Measurements from ENCODE around the gene CENPC. TPM values are rescaled to one million over a fixed set of nuclear protein-coding genes. Genes with fewer than 3 reads are reported as not detected.
A peak's percentile ranks its signal among the peaks of the same experiment; 100 is the strongest.

The CENPC gene
- total and polyA plus RNA-seq, 2 donors (not counting 1 experiment from before 2014, with no cell fraction given) = 7.6 to 15.4 TPM

- H3K27ac ChIP-seq (ENCODE audit: insufficient read depth, low read length) = no peak overlapping the region
- H3K27me3 ChIP-seq (ENCODE audit: control insufficient read depth, insufficient read depth, low read length) = no peaks in the 10 kb centered on the region
- H3K4me2 ChIP-seq (ENCODE audit: extremely low read depth, insufficient read depth, low read length) = no peak overlapping the region
- no peaks in the 10 kb centered on the region for H4K20me1 ChIP-seq (ENCODE audit: control insufficient read depth, extremely low read depth, insufficient read depth, low read length)
- H3K79me2 ChIP-seq (ENCODE audit: control insufficient read depth, insufficient read depth, low read length) = no peaks in the 10 kb centered on the region
- H3K9ac ChIP-seq (ENCODE audit: insufficient read depth, low read length) = no peak overlapping the region
- H2AFZ ChIP-seq (ENCODE audit: low read length) = no peak overlapping the region
- DNase-seq (ENCODE audit: low read depth in 2 of 2) = no peak
- H3K36me3 ChIP-seq (ENCODE audit: control insufficient read depth, insufficient read depth, low read length) = no peaks in the 10 kb centered on the region
- H3K4me3 ChIP-seq (replicated peaks in 1 of 4; ENCODE audit: control extremely low read depth in 1 of 4, insufficient read depth in 1 of 4, low read depth in 3 of 4, low read length in 4 of 4) = no peak overlapping the region
- no peaks in the 10 kb centered on the region for H3K9me3 ChIP-seq (ENCODE audit: control insufficient read depth, insufficient read depth, low read depth, low read length)
- no peak for TF ChIP-seq EZH2 (IDR thresholded peaks at IDR 0.05; ENCODE audit: low read length, missing control alignments)
- TF ChIP-seq, protein P1, sequence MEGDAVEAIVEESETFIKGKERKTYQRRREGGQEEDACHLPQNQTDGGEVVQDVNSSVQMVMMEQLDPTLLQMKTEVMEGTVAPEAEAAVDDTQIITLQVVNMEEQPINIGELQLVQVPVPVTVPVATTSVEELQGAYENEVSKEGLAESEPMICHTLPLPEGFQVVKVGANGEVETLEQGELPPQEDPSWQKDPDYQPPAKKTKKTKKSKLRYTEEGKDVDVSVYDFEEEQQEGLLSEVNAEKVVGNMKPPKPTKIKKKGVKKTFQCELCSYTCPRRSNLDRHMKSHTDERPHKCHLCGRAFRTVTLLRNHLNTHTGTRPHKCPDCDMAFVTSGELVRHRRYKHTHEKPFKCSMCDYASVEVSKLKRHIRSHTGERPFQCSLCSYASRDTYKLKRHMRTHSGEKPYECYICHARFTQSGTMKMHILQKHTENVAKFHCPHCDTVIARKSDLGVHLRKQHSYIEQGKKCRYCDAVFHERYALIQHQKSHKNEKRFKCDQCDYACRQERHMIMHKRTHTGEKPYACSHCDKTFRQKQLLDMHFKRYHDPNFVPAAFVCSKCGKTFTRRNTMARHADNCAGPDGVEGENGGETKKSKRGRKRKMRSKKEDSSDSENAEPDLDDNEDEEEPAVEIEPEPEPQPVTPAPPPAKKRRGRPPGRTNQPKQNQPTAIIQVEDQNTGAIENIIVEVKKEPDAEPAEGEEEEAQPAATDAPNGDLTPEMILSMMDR (conservative IDR thresholded peaks at IDR 0.05 in 1 of 2, IDR thresholded peaks at IDR 0.05 in 1 of 2; ENCODE audit: low read depth in 1 of 2, low read length in 2 of 2) = no peak
- H3K4me1 ChIP-seq (ENCODE audit: control insufficient read depth, extremely low read depth, insufficient read depth, low read length) = no peaks in the 10 kb centered on the region
Observed at GRCh38 chr4:67566335-67566734, 21.0 kb upstream of the CENPC start.

DNA sequence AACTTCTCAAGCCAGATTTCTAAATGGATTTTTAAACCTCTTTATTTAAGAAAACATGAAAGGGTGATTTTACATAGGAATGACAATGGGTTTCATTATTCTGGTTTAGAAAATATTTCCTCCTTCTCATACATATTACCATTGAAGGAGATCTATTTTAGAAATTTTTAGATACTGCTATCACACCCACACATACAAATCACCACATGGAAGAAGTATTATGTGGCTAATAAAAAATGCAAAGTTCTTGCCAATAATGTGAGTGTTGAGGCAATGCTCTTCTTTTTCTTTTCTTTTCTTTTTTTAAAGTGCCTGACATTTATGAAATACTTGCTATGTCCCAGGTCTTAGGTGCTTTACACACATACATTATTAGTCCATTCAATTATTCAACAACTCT lies 20.0 kb upstream of the CENPC start:
- TF ChIP-seq, protein P1 (conservative IDR thresholded peaks at IDR 0.05 in 1 of 2, IDR thresholded peaks at IDR 0.05 in 1 of 2; ENCODE audit: low read depth in 1 of 2, low read length in 2 of 2) = no peak
- no peak for TF ChIP-seq EZH2 (IDR thresholded peaks at IDR 0.05; ENCODE audit: low read length, missing control alignments)
- no peak overlapping the region for H2AFZ ChIP-seq (ENCODE audit: low read length)
- H3K36me3 ChIP-seq (ENCODE audit: control insufficient read depth, insufficient read depth, low read length) = no peaks in the 10 kb centered on the region
- DNase-seq (ENCODE audit: low read depth in 2 of 2) = peak in 1 of 2 donors; percentile 83
- no peaks in the 10 kb centered on the region for H3K9me3 ChIP-seq (ENCODE audit: control insufficient read depth, insufficient read depth, low read depth, low read length)
- no peak overlapping the region for H3K4me2 ChIP-seq (ENCODE audit: extremely low read depth, insufficient read depth, low read length)
- H3K4me3 ChIP-seq (replicated peaks in 1 of 4; ENCODE audit: control extremely low read depth in 1 of 4, insufficient read depth in 1 of 4, low read depth in 3 of 4, low read length in 4 of 4) = no peak overlapping the region
- H3K79me2 ChIP-seq (ENCODE audit: control insufficient read depth, insufficient read depth, low read length) = no peaks in the 10 kb centered on the region
- no peaks in the 10 kb centered on the region for H3K4me1 ChIP-seq (ENCODE audit: control insufficient read depth, extremely low read depth, insufficient read depth, low read length)
- H3K9ac ChIP-seq (ENCODE audit: insufficient read depth, low read length) = no peak overlapping the region
- H4K20me1 ChIP-seq (ENCODE audit: control insufficient read depth, extremely low read depth, insufficient read depth, low read length) = no peaks in the 10 kb centered on the region
- no peak overlapping the region for H3K27ac ChIP-seq (ENCODE audit: insufficient read depth, low read length)
- no peaks in the 10 kb centered on the region for H3K27me3 ChIP-seq (ENCODE audit: control insufficient read depth, insufficient read depth, low read length)

- no peaks in the 10 kb centered on the region for H3K9me3 ChIP-seq (ENCODE audit: control insufficient read depth, insufficient read depth, low read depth, low read length)
- TF ChIP-seq, protein P1 (conservative IDR thresholded peaks at IDR 0.05 in 1 of 2, IDR thresholded peaks at IDR 0.05 in 1 of 2; ENCODE audit: low read depth in 1 of 2, low read length in 2 of 2) = no peak
- TF ChIP-seq EZH2 (IDR thresholded peaks at IDR 0.05; ENCODE audit: low read length, missing control alignments) = no peak
Observed at GRCh38 chr4:67558493-67558892, 13.2 kb upstream of the CENPC start, which contains the start of gene STAP1. TSS of gene STAP1 (plus strand) at chr4:67558727. CDS start at chr4:67558810, 83 bp downstream.

More at GRCh38 chr4:67558493-67558892, 13.2 kb upstream of the CENPC start, which contains the start of gene STAP1:
- Histone ChIP-seq H4K20me1 (ENCODE audit: control insufficient read depth, extremely low read depth, insufficient read depth, low read length) (no peaks in the 10 kb centered on the region), H3K36me3 (ENCODE audit: control insufficient read depth, insufficient read depth, low read length) (no peaks in the 10 kb centered on the region), H2AFZ (ENCODE audit: low read length) (no peak within 1 kb of the TSS), H3K27ac (ENCODE audit: insufficient read depth, low read length) (no peak within 1 kb of the TSS), H3K79me2 (ENCODE audit: control insufficient read depth, insufficient read depth, low read length) (no peaks in the 10 kb centered on the region), H3K4me1 (ENCODE audit: control insufficient read depth, extremely low read depth, insufficient read depth, low read length) (no peaks in the 10 kb centered on the region), H3K27me3 (ENCODE audit: control insufficient read depth, insufficient read depth, low read length) (no peaks in the 10 kb centered on the region), H3K4me2 (ENCODE audit: extremely low read depth, insufficient read depth, low read length) (no peak within 1 kb of the TSS), H3K4me3 (replicated peaks in 1 of 4; ENCODE audit: control extremely low read depth in 1 of 4, insufficient read depth in 1 of 4, low read depth in 3 of 4, low read length in 4 of 4) (no peak within 1 kb of the TSS), H3K9ac (ENCODE audit: insufficient read depth, low read length) (no peak within 1 kb of the TSS)
- DNase-seq (ENCODE audit: low read depth in 2 of 2) = no peak

All from fibroblast of lung (primary cell).